ENCODE data around the gene SOX12.
"Not testable (repeated sequence)": the region's sequence is repeated elsewhere in the genome, so short reads cannot be mapped to it uniquely, and the experiment has no call there.

Gene SOX12

GRCh38 chr20:329851-330232 lies 4.5 kb downstream of the SOX12 start:
- no peak for DNase-seq

DNA sequence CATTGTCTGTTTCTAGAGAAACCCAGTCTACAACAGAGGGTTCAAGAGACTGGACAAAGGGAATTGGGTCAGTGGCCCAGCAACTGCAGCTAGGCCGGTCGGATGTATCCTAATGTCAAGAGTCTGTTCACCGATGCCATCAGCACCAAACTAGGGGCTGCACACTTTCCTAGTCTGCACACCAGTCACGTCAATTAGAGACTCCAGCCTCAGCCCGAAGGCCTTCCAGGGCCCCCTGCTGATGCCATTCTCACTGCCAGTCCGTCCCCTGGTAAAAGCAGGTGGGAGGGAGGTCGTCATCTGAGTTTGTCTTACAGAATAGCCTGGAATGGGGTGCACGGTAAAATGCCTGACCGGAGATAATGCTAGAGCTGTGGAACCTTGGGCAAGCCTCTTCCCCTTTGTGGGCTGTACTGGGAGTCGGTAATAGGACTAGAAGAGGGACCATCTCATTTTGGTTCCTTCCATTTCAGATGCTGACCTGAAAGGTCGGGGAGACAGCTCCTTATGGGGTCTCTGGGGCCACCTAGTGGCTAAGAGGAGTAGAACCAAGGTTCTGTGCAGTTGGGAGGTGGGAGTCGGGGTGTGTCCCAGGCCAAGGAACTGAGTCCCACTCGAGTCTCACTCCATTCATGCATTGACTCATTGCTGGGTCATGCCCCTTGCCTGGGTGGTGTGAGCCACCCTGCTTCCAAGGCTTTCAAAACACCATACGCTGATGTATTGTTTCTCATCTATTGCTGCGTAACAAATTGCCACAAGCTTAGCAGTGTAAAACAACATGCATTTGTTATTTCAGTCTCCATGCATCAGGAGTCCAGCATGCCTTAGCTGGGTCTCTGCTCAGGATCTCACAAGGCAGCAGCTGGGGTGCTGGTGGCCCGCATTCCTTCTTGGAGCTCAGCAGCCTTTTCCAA lies 5.1 kb downstream of the SOX12 start:
- peak; percentile 71 for DNase-seq

DNA sequence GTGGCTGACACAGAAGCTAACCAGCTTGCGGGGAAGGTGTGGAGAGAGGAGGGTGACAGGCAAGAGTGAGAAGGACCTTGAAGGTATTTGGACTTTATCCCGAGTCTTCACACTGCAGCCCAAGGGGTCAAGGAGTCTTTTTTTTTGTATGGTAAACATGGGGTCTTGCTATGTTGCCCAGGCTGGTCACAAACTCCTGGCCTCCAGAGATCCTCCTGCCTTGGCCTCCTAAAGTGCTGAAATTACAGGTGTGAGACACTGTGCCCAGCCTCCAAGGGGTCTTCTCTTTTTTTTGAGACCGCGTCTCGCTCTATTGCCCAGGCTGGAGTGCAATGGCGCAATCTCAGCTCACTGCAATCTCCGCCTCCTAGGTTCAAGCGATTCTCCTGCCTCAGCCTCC lies 9.2 kb downstream of the SOX12 start:
- DNase-seq, result no peak

DNA sequence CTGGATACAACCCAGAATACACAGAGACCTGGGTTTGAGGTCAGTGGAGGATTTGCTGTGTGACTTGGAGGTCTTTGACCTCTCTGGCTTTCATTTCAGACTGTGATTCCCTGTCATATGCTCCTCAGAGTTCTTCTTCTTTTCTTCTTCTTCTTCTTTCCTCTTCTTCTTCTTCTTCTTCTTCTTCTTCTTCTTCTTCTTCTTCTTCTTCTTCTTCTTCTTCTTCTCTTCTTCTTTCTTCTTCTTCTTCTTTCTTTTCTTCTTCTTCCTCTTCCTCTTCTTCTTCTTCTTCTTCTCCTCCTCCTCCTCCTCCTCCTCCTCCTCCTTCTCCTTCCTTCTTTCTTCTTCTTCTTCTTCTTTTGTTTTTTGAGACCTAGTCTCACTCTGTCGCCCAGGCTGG lies 10.7 kb downstream of the SOX12 start:
- DNase-seq, result not testable (repeated sequence)

DNA sequence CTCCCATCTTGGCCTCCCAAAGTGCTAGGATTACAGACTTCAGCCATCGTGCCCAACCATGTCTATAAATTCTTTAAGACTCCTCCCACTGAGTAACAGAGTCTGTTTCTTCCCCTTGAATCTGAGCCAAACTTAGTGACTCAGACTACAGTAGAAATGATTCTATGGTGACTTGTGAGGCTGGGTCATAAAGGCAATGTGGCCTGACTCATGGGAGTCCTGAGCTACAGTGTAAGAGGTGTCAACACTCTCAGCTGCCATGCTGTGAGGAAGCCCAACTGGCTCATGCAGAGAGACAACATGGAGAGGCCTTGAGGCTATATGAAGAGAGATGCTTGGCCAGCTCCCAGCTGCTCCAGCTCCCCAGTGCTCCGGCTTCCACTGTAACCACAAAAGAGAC lies 16.3 kb downstream of the SOX12 start:
- peak; percentile 63 for DNase-seq

GRCh38 chr20:343107-343506 lies 17.8 kb downstream of the SOX12 start:
- DNase-seq, result no peak

- no peak for DNase-seq
Observed at GRCh38 chr20:346033-346639, 20.8 kb downstream of the SOX12 start.

GRCh38 chr20:346640-347316 lies 21.4 kb downstream of the SOX12 start, which contains the start of gene NRSN2:
TSS of gene NRSN2 (plus strand) at chr20:347111. CDS start at chr20:349644, 2,533 bp downstream.
- peak; percentile 52 for DNase-seq

- DNase-seq, result no peak
Observed at GRCh38 chr20:347317-347639, 21.9 kb downstream of the SOX12 start.

GRCh38 chr20:347640-348484 lies 22.5 kb downstream of the SOX12 start:
- DNase-seq, result peak; percentile 86

GRCh38 chr20:348972-349841 lies 23.9 kb downstream of the SOX12 start:
- no peak for DNase-seq

GRCh38 chr20:353166-353565 lies 27.8 kb downstream of the SOX12 start:
- DNase-seq, result no peak

DNA sequence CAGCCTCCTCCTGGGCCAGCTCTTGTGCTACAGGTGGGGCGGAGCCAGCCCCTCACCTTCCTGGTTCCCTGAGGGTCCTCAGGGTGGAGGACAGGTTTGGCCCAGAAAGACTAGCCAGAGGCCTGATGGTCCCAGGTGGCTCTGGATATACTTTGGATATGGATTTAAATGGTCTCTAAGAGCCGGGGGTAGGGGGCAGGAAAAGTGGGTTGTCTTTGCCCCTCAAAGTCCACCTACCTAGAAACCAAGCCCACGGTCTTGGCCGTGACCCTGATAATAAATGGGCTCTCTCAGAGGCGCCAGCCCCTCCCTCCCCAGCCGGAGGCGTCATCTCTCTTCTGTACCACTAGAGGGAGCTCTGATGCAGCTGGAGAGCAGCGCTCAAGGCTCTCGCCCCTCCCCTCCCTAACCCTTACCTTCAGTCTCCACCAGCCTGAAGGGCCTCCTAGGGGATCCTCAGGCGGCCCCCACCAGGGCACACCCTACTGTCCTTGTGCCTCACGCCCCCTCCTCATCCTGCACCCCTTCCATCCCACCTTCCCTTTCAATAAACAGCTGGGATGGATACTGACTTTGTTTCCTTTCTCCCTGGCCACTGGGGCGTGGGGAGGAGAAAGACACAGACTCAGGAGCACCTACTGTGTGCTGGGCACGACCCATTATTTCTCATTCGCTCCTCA lies 29.1 kb downstream of the SOX12 start:
- peak; percentile 82 for DNase-seq

GRCh38 chr20:356154-356553 lies 30.8 kb downstream of the SOX12 start:
- DNase-seq, result not testable (repeated sequence)

DNA sequence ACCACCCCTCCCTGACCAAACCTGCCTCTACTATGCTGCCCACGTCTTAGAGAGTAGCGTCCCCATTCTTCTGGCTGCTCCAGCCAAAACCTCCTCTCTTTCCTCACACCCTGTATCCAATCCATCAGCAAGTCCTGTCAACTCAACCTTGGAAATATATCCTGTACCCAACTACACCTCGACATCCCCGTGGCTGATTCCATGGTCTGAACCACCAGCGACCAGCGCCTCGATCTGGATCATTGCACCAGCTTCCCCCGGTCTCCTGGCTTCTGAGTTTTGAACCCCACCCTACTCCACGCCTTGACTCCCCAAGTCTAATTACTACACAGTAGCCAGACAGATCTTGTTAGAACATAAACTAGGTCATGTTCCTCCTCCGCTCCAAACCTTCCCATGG lies 31.4 kb downstream of the SOX12 start:
- DNase-seq, result no peak

DNA sequence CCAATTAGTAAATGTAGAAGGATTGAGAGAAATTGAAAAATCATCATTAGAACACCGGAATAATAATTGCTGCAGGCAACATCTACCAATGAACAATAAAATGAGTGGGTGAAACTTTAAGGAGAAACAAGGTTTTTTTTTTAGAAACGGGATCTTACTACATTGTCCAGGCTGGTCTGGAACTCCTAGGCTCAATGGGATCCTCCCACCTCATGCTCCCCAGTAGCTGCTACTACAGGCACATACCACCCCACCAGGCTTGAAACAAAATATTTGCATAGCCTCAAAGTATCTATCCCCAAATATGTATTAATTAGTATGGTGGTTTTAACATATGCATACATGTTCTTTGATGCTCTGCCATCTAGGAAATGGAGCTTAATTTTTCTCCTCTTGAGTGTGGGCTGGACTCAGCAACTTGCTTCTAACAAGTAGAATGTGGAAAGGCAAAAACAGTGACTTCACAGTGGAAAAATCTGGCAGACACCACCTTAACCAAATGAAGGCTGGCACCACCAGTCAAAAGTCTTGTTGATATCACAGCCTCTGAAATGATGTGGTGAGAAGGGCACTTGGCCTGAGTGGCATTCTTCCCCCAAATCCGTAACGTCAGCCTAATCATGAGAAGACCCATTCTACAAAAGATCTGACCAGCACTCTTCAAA lies 33.7 kb downstream of the SOX12 start:
- DNase-seq, result no peak

DNA sequence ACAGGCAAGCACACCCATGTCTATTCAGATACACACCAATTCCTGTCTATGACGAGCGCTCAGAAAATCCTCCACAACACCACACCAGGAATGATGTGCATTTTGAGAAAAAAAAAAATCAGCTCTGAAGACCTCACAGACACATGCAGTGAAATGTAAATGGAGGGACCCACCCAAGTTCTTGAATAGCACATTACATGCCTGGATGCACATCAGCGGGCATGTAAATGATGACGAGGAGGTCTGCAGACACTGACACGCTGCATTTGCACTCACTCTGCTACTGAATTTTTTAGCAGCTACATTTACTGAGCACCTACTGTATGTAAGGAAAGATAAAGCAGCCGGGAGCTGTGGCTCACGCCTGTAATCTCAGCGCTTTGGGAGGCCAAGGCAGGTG lies 36.2 kb downstream of the SOX12 start:
- DNase-seq, result no peak

DNA sequence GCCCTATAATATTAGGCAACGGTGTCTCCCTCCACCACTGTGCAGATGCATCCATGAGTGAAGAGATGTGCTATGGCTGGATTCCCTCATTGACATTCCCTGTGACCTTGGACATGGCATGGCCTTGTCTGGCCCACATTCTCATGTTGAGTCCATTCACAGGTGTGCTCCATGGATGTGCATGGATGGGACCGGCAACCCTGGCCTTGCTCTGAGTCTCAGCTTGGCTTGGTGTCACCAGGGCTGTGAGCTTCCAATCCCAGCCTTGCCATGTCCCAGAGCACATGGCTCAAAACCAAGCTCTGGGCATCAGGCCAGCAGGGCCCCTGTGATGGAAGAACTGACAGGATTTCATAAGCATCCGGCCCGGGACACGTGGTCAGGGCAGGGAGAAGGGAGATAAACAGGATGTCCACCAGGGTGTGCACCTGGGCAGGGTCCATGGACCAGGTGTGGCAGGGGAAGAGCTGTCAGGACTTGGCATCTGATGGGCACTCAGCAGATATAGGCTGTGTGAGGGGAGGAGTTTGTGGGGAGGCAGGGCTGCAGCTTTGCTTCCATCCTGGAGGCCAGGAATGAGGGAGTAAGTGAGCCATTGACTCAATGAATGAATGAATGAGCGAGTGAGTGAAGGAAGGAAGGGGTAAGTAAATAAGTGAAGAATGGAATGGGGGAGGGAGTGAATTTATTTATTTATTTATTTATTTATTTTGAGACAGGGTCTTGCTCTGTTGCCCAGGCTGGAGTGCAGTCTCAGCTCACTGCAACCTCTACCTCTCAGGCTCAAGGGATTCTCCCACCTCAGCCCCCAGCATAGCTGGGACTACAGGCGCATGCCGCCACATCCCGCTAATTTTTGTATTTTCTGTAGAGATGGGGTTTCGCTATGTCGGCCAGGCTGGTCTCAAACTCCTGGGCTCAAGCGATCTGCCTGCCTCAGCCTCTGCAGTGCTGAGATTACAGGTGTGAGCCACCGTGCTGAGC lies 37.2 kb downstream of the SOX12 start:
- peak; percentile 67 for DNase-seq

DNA sequence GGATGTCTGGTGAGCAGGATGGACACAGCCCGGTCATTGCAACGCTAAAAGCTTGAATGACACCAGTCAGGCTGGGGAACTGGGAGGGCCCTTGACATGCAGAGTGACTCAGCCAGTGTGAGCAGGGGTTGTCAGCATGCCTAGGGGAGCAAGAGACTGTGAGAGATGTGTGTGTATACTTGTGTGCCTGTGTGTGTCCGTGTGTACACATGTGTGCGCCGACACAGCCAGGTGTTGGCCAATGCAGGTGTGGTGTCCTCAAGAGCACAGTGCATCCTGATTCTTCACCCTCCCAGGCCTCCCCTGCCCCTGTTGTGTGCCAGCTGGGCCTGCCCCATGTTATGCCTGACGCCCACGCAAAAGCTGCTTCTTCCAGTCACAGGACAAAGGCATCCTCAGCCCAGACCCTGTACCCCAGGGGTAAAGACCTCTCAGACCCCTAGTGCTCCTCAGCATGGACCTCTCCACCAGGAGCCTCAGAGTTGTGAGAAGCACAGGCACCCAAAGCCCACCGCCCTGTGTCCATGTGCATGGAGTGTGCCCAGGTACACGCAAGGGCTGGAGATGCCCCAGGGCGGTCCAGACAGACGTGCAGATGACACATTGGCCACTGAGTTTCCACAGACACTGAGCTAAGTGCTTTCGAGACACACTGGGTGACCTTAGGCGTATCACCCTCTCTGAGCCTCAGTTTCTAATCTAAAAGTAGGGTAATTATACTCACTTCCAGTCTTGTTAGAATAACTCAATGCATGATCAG lies 38.1 kb downstream of the SOX12 start:
- no peak for DNase-seq
